HepG2 (cell line): Measurements from ENCODE around the gene ADGRG6. TPM values are rescaled to one million over a fixed set of nuclear protein-coding genes. Genes with fewer than 3 reads are reported as not detected.
A peak's percentile ranks its signal among the peaks of the same experiment; 100 is the strongest.

Source experiments
- ELF3 ChIP-seq: IDR thresholded peaks from 2 replicates; pipeline ENCODE4 v1.6.1; 2016; ENCODE audit warnings: missing genetic modification reagents, missing compliant biosample characterization
- FOXO1 ChIP-seq: sonication (generic); formaldehyde crosslinking; IDR thresholded peaks from 2 replicates; pipeline ENCODE4 v1.4.0; 2020; ENCODE audit warnings: missing genetic modification reagents
- HHEX ChIP-seq: IDR thresholded peaks from 2 replicates; pipeline ENCODE4 v1.6.1; 2016; ENCODE audit warnings: control low read depth
- ISL2 ChIP-seq: sonication (generic); formaldehyde crosslinking; IDR thresholded peaks from 2 replicates; pipeline ENCODE4 v1.5.0; 2020; ENCODE audit warnings: missing genetic modification reagents
- MBNL3 ChIP-seq: fragments of 250-450 bp; sonication (Bioruptor Pico); conservative IDR thresholded peaks from 2 replicates; pipeline ENCODE4 v1.8.0; 2022; ENCODE audit warnings: mild to moderate bottlenecking, inconsistent platforms
- MYC ChIP-seq: sonication (generic); formaldehyde crosslinking; IDR thresholded peaks from 2 replicates; pipeline ENCODE4 v1.9.0; 2021; ENCODE audit warnings: missing genetic modification reagents, borderline replicate concordance
- NR2F2 ChIP-seq: IDR thresholded peaks from 2 replicates; pipeline ENCODE4 v1.6.1; 2012; ENCODE audit warnings: low read depth, inconsistent platforms, borderline replicate concordance
- RXRB ChIP-seq: IDR thresholded peaks from 2 replicates; pipeline ENCODE4 v1.6.1; 2016; ENCODE audit warnings: borderline replicate concordance, missing genetic modification reagents, missing compliant biosample characterization
- ZC3H4 ChIP-seq: sonication (generic); formaldehyde crosslinking; IDR thresholded peaks from 2 replicates; pipeline ENCODE4 v1.4.0; 2020; ENCODE audit warnings: missing genetic modification reagents, borderline replicate concordance
- ZFP62 ChIP-seq: sonication (generic); formaldehyde crosslinking; IDR thresholded peaks from 2 replicates; pipeline ENCODE4 v1.4.0; 2020; ENCODE audit warnings: missing genetic modification reagents
- ZHX2 ChIP-seq, 2 experiments: sonication (generic) in 1 of 2; formaldehyde crosslinking in 1 of 2; IDR thresholded peaks; 2 replicates each; pipeline versions ENCODE4 v1.6.1 to v1.9.0; 2014 to 2022; ENCODE audit warnings: antibody characterized with exemption in 1 of 2, borderline replicate concordance in 1 of 2, inconsistent platforms in 1 of 2, low read depth in 1 of 2, missing genetic modification reagents in 1 of 2
- ZIK1 ChIP-seq: sonication (generic); formaldehyde crosslinking; IDR thresholded peaks from 2 replicates; pipeline ENCODE4 v1.5.0; 2020; ENCODE audit warnings: mild to moderate bottlenecking, low read depth, missing genetic modification reagents, borderline replicate concordance
- ZNF280D ChIP-seq: sonication (generic); formaldehyde crosslinking; IDR thresholded peaks from 2 replicates; pipeline ENCODE4 v1.5.1; 2020; ENCODE audit warnings: mild to moderate bottlenecking, missing genetic modification reagents
- ZNF687 ChIP-seq: sonication (generic); formaldehyde crosslinking; IDR thresholded peaks from 2 replicates; pipeline ENCODE4 v1.5.1; 2020; ENCODE audit warnings: mild to moderate bottlenecking, missing genetic modification reagents, moderate library complexity
- polyA plus RNA-seq, 8 experiments: library from polyadenylated mRNA; depleted of rRNA in 3 of 8; stranded (reverse) in 7 of 8; unstranded in 1 of 8; fragments of >200 nt; fragmentation: Illumina TruSeq in 4 of 8; extraction: Trizol in 4 of 8; gene quantifications; 2 replicates each; pipeline versions ENCODE4 v1.2.1 to v1.2.3, GENCODE V29; 2011 to 2016; ENCODE audit warnings: low read depth in 4 of 8, missing spikeins in 1 of 8, mixed read lengths in 1 of 8; ENCODE audit not compliant: insufficient read depth in 1 of 8
- total RNA-seq, 5 experiments: library from RNA; depleted of rRNA; stranded (reverse); fragments of >200 nt; fragmentation: Illumina TruSeq; extraction: Trizol; gene quantifications; 2 replicates each; pipeline ENCODE4 v1.2.3, GENCODE V29; 2016; ENCODE audit warnings: low read depth in 1 of 5

The ADGRG6 gene
- total and polyA plus RNA-seq, 2 of the 13 experiments (the other 11 are each of a cell fraction or from before 2014, with no cell fraction given), result 129 to 249 TPM

- TF ChIP-seq ZNF280D (CRISPR knock-in tag), result no peak
- TF ChIP-seq ISL2 (CRISPR knock-in tag), result peak; percentile 77; the same call in 1 of the 2 replicates
- no peak for TF ChIP-seq ZFP62
- no peak for TF ChIP-seq ZIK1 (CRISPR knock-in tag)
- peak; percentile 30; the same call in 1 of the 2 replicates for TF ChIP-seq ELF3 (CRISPR knock-in tag)
- peak; percentile 20; the same call in 1 of the 2 replicates for TF ChIP-seq RXRB (CRISPR knock-in tag)
- TF ChIP-seq ZC3H4 (CRISPR knock-in tag), result no peak
- TF ChIP-seq HHEX (CRISPR knock-in tag), result peak; percentile 51; the same call in 1 of the 2 replicates
- TF ChIP-seq NR2F2, result peak; percentile 69; the same call in 1 of the 2 replicates
- no peak for TF ChIP-seq MBNL3 (CRISPR knock-in tag)
- TF ChIP-seq ZHX2 (IDR thresholded peaks at IDR 0.05; ENCODE audit: low read depth), result no peak
- peak; percentile 28; the same call in 1 of the 2 replicates for TF ChIP-seq ZHX2 (CRISPR knock-in tag; IDR thresholded peaks at IDR 0.05; ENCODE audit: borderline replicate concordance)
- no peak for TF ChIP-seq MYC (CRISPR knock-in tag)
- no peak for TF ChIP-seq ZNF687 (CRISPR knock-in tag)
- no peak for TF ChIP-seq FOXO1 (CRISPR knock-in tag)
Measured at GRCh38 chr6:142376115-142376514, 74.3 kb downstream of the ADGRG6 start (continued).
